ENCODE data around the gene SMIM5. TPM values are rescaled to one million over a fixed set of nuclear protein-coding genes. Genes with fewer than 3 reads are reported as not detected.

SMIM5 gene
- total and polyA plus RNA-seq, 8 donors = 1.0 to 3.4 (median 1.8) TPM

- ATAC-seq = no peak
Measured at GRCh38 chr17:75629157-75629556, 4.1 kb upstream of the SMIM5 start.

GRCh38 chr17:75630071-75630917 lies 2.9 kb upstream of the SMIM5 start:
- Histone ChIP-seq H3K9me3 (no peaks in the 10 kb centered on the region), H3K27me3 (no peaks in the 10 kb centered on the region), H3K4me1 (peaks cover 12 to 22% of the 10 kb centered on the region in 2 donors), H3K4me3 (no peak overlapping the region), H3K36me3 (peaks cover 0 to 45% of the 10 kb centered on the region in 2 donors), H3K27ac (no peak overlapping the region)
- intact Hi-C loops (cut with DNase I) = loop anchor here in 1 of 2 donors (10.0 kb wide), 1 partner anchor 115 kb away; no protein-coding TSS in a partner anchor
- TF ChIP-seq CTCF (IDR thresholded peaks at IDR 0.05) = no peak
- DNase-seq (no peak), ATAC-seq (no peak)

More at GRCh38 chr17:75629157-75629556, 4.1 kb upstream of the SMIM5 start:
- H3K36me3 ChIP-seq = peaks cover 0 to 57% of the 10 kb centered on the region in 2 donors
- H3K9me3 ChIP-seq = no peaks in the 10 kb centered on the region
- H3K4me3 ChIP-seq = no peak overlapping the region
- no peak for DNase-seq
- peaks cover 11 to 17% of the 10 kb centered on the region in 2 donors for H3K4me1 ChIP-seq
- intact Hi-C loops (cut with DNase I) = no loop called here
- TF ChIP-seq CTCF (IDR thresholded peaks at IDR 0.05) = no peak
- H3K27me3 ChIP-seq = no peaks in the 10 kb centered on the region
- H3K27ac ChIP-seq = no peak overlapping the region

- peak in 1 of 4 donors; percentile 76 for DNase-seq
- no peak overlapping the region for H3K27ac ChIP-seq
- H3K4me3 ChIP-seq = no peak overlapping the region
- TF ChIP-seq CTCF (IDR thresholded peaks at IDR 0.05) = no peak
- ATAC-seq = no peak
- intact Hi-C loops (cut with DNase I) = loop anchor here in 1 of 2 donors (10.0 kb wide), 1 partner anchor 113 kb away; no protein-coding TSS in a partner anchor
- peaks cover 0 to 35% of the 10 kb centered on the region in 2 donors for H3K36me3 ChIP-seq
- H3K9me3 ChIP-seq = no peaks in the 10 kb centered on the region
- H3K4me1 ChIP-seq = peaks cover 12 to 28% of the 10 kb centered on the region in 2 donors
- no peaks in the 10 kb centered on the region for H3K27me3 ChIP-seq
Measured at GRCh38 chr17:75631353-75631752, 1.9 kb upstream of the SMIM5 start.

- peak in 1 of 4 donors; percentile 61 for DNase-seq
- no peaks in the 10 kb centered on the region for H3K9me3 ChIP-seq
- no peak overlapping the region for H3K4me3 ChIP-seq
- ATAC-seq = no peak
- H3K36me3 ChIP-seq = peaks cover 0 to 24% of the 10 kb centered on the region in 2 donors
- TF ChIP-seq CTCF (IDR thresholded peaks at IDR 0.05) = no peak
- H3K27ac ChIP-seq = peak overlapping the region in 1 of 2 donors; percentile 63
- intact Hi-C loops (cut with DNase I) = loop anchor here in 1 of 2 donors (10.0 kb wide), 1 partner anchor 112 kb away; no protein-coding TSS in a partner anchor
- H3K27me3 ChIP-seq = no peaks in the 10 kb centered on the region
- peaks cover 12 to 38% of the 10 kb centered on the region in 2 donors for H3K4me1 ChIP-seq
Measured at GRCh38 chr17:75632428-75632827, 806 bp upstream of the SMIM5 start.
